Activated T-cell treated with anti-CD3 and anti-CD28 coated beads, Interleukin-2, amount 50 U/mL, for 4 hours (primary cell): ENCODE results near the gene CLCN1. TPM values are rescaled to one million over a fixed set of nuclear protein-coding genes. Genes with fewer than 3 reads are reported as not detected.

Experiments
- ATAC-seq, 2 donors: fragments of 200-7000 bp; cut with Tn5 transposase; one replicate each; pipeline ENCODE4 v1.10.0; 2021
- DNase-seq: peaks from one replicate; pipeline ENCODE4 v3.0.0-alpha.2; 2020
- H3K27me3 Mint-ChIP-seq: one replicate; pipeline ENCODE4 v1.8.0; 2021; ENCODE audit warnings: low read depth, mixed read lengths
- H3K36me3 Mint-ChIP-seq: one replicate; pipeline ENCODE4 v1.8.0; 2022; ENCODE audit warnings: mixed read lengths; ENCODE audit not compliant: insufficient read depth
- H3K4me1 Mint-ChIP-seq: one replicate; pipeline ENCODE4 v1.8.0; 2021; ENCODE audit warnings: low read depth, mixed read lengths
- H3K4me3 Mint-ChIP-seq: one replicate; pipeline ENCODE4 v1.8.0; 2021; ENCODE audit warnings: mild to moderate bottlenecking, moderate library complexity, mixed read lengths
- H3K9me3 Mint-ChIP-seq: one replicate; pipeline ENCODE4 v1.8.0; 2021; ENCODE audit warnings: mixed read lengths
- total RNA-seq, 3 donors: library from RNA; stranded (reverse); gene quantifications; one replicate each; pipeline ENCODE4 v1.2.1, GENCODE V29; 2021

Gene CLCN1
- total RNA-seq, 3 donors from 2014 or later: not detected

GRCh38 chr7:143305423-143306070, 10.4 kb upstream of the CLCN1 start:
- ATAC-seq (peak; percentile 72 to 79), DNase-seq (peak; percentile 71)
- Mint-ChIP-seq H3K27me3 (no peaks in the 10 kb centered on the region), H3K4me1 (peaks cover 31% of the 10 kb centered on the region), H3K4me3 (no peak overlapping the region), H3K36me3 (peaks cover 63% of the 10 kb centered on the region), H3K9me3 (no peaks in the 10 kb centered on the region)

- Mint-ChIP-seq H3K4me3 (no peak overlapping the region), H3K9me3 (no peaks in the 10 kb centered on the region), H3K4me1 (peaks cover 38% of the 10 kb centered on the region), H3K27me3 (no peaks in the 10 kb centered on the region), H3K36me3 (peaks cover 38% of the 10 kb centered on the region)
- DNase-seq (no peak), ATAC-seq (no peak)
Measured at GRCh38 chr7:143308632-143309031, 7.3 kb upstream of the CLCN1 start.

- DNase-seq (no peak), ATAC-seq (no peak)
- H3K4me1 Mint-ChIP-seq: peaks cover 18% of the 10 kb centered on the region
Measured at GRCh38 chr7:143314127-143314526, 1.8 kb upstream of the CLCN1 start.

GRCh38 chr7:143316492-143316891, 581 bp downstream of the CLCN1 start:
- H3K4me3 Mint-ChIP-seq: no peak overlapping the region
- H3K4me1 Mint-ChIP-seq: peaks cover 3% of the 10 kb centered on the region
- ATAC-seq: no peak
- no peaks in the 10 kb centered on the region for H3K27me3 Mint-ChIP-seq
- no peaks in the 10 kb centered on the region for H3K9me3 Mint-ChIP-seq
- no peaks in the 10 kb centered on the region for H3K36me3 Mint-ChIP-seq
- DNase-seq: no peak

More at GRCh38 chr7:143314127-143314526, 1.8 kb upstream of the CLCN1 start:
- H3K36me3 Mint-ChIP-seq: no peaks in the 10 kb centered on the region
- no peaks in the 10 kb centered on the region for H3K27me3 Mint-ChIP-seq
- no peaks in the 10 kb centered on the region for H3K9me3 Mint-ChIP-seq
- H3K4me3 Mint-ChIP-seq: no peak overlapping the region

GRCh38 chr7:143318661-143319060, 2.8 kb downstream of the CLCN1 start:
- Mint-ChIP-seq H3K27me3 (no peaks in the 10 kb centered on the region), H3K4me1 (no peaks in the 10 kb centered on the region), H3K4me3 (no peak overlapping the region), H3K36me3 (no peaks in the 10 kb centered on the region), H3K9me3 (no peaks in the 10 kb centered on the region)
- ATAC-seq (no peak), DNase-seq (no peak)

GRCh38 chr7:143320620-143321019, 4.7 kb downstream of the CLCN1 start:
- no peak overlapping the region for H3K4me3 Mint-ChIP-seq
- DNase-seq: no peak
- ATAC-seq: no peak
- no peaks in the 10 kb centered on the region for H3K27me3 Mint-ChIP-seq
- H3K9me3 Mint-ChIP-seq: no peaks in the 10 kb centered on the region
- no peaks in the 10 kb centered on the region for H3K36me3 Mint-ChIP-seq
- H3K4me1 Mint-ChIP-seq: peaks cover 10% of the 10 kb centered on the region

- Mint-ChIP-seq H3K4me3 (no peak overlapping the region), H3K36me3 (no peaks in the 10 kb centered on the region), H3K27me3 (no peaks in the 10 kb centered on the region), H3K9me3 (no peaks in the 10 kb centered on the region), H3K4me1 (peaks cover 11% of the 10 kb centered on the region)
- ATAC-seq (no peak), DNase-seq (no peak)
Measured at GRCh38 chr7:143321242-143321641, 5.3 kb downstream of the CLCN1 start.

- no peak for ATAC-seq
- Mint-ChIP-seq H3K27me3 (no peaks in the 10 kb centered on the region), H3K4me1 (peaks cover 11% of the 10 kb centered on the region), H3K9me3 (no peaks in the 10 kb centered on the region), H3K4me3 (no peak overlapping the region), H3K36me3 (no peaks in the 10 kb centered on the region)
- DNase-seq: no peak
Measured at GRCh38 chr7:143321734-143322133, 5.8 kb downstream of the CLCN1 start.

GRCh38 chr7:143322760-143323633, 7.1 kb downstream of the CLCN1 start:
- no peaks in the 10 kb centered on the region for H3K36me3 Mint-ChIP-seq

GRCh38 chr7:143323653-143324052, 7.7 kb downstream of the CLCN1 start:
- DNase-seq (no peak), ATAC-seq (no peak)
- Mint-ChIP-seq H3K27me3 (no peaks in the 10 kb centered on the region), H3K4me1 (peaks cover 11% of the 10 kb centered on the region), H3K9me3 (no peaks in the 10 kb centered on the region), H3K4me3 (no peak overlapping the region), H3K36me3 (no peaks in the 10 kb centered on the region)

More at GRCh38 chr7:143322760-143323633, 7.1 kb downstream of the CLCN1 start:
- Mint-ChIP-seq H3K4me1 (peaks cover 11% of the 10 kb centered on the region), H3K27me3 (no peaks in the 10 kb centered on the region), H3K4me3 (no peak overlapping the region), H3K9me3 (no peaks in the 10 kb centered on the region)
- DNase-seq (no peak), ATAC-seq (no peak)

GRCh38 chr7:143325240-143325639, 9.3 kb downstream of the CLCN1 start:
- Mint-ChIP-seq H3K36me3 (no peaks in the 10 kb centered on the region), H3K4me1 (peaks cover 11% of the 10 kb centered on the region), H3K4me3 (no peak overlapping the region), H3K27me3 (no peaks in the 10 kb centered on the region), H3K9me3 (no peaks in the 10 kb centered on the region)
- ATAC-seq (no peak), DNase-seq (no peak)

GRCh38 chr7:143327903-143328302, 12.0 kb downstream of the CLCN1 start:
- Mint-ChIP-seq H3K9me3 (no peaks in the 10 kb centered on the region), H3K36me3 (no peaks in the 10 kb centered on the region), H3K4me3 (no peak overlapping the region), H3K4me1 (peaks cover 11% of the 10 kb centered on the region), H3K27me3 (no peaks in the 10 kb centered on the region)
- no peak for ATAC-seq
- no peak for DNase-seq

GRCh38 chr7:143329471-143330170, 13.7 kb downstream of the CLCN1 start:
- H3K9me3 Mint-ChIP-seq: no peaks in the 10 kb centered on the region

GRCh38 chr7:143331179-143331801, 15.4 kb downstream of the CLCN1 start:
- Mint-ChIP-seq H3K4me3 (no peak overlapping the region), H3K36me3 (no peaks in the 10 kb centered on the region), H3K4me1 (no peaks in the 10 kb centered on the region), H3K27me3 (peaks cover 7% of the 10 kb centered on the region), H3K9me3 (no peaks in the 10 kb centered on the region)
- ATAC-seq (no peak), DNase-seq (no peak)

More at GRCh38 chr7:143329471-143330170, 13.7 kb downstream of the CLCN1 start:
- no peak overlapping the region for H3K4me3 Mint-ChIP-seq
- H3K36me3 Mint-ChIP-seq: no peaks in the 10 kb centered on the region
- H3K4me1 Mint-ChIP-seq: peaks cover 11% of the 10 kb centered on the region
- peaks cover 3% of the 10 kb centered on the region for H3K27me3 Mint-ChIP-seq
- ATAC-seq (no peak), DNase-seq (no peak)
